ENCODE measurements around the gene FSIP1.

DNA sequence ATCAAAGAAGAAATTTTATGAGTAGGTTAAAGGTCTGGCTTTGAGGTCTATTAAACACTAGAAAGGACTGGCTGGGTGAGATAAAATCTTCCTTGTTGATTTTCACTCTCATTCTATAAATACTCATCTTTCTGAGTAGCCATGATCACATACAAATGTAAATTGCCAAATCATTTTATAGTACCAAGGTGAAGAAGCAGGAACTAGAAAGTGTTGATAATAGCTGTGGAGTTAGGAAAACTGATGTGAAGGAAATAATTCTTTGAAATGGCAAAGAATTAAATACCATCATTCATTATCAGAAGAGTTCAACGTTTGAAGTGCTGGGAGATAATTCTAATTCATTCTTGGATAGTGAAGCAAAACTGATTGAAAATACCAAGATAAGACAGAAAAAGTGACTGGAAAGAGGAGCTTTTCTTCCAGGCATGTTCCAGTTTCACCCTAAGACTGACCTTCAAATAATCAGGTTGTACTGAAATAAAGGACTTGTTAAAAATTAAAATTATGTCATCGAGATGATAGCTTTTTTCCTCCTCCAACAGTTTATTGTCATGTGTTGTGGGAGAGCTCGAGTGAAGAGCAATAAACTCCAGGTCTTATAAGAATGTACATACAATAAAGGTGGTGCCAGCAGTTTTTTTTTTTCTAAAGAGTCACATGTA lies 184.3 kb downstream of the FSIP1 start:
- TF ChIP-seq, protein P1, sequence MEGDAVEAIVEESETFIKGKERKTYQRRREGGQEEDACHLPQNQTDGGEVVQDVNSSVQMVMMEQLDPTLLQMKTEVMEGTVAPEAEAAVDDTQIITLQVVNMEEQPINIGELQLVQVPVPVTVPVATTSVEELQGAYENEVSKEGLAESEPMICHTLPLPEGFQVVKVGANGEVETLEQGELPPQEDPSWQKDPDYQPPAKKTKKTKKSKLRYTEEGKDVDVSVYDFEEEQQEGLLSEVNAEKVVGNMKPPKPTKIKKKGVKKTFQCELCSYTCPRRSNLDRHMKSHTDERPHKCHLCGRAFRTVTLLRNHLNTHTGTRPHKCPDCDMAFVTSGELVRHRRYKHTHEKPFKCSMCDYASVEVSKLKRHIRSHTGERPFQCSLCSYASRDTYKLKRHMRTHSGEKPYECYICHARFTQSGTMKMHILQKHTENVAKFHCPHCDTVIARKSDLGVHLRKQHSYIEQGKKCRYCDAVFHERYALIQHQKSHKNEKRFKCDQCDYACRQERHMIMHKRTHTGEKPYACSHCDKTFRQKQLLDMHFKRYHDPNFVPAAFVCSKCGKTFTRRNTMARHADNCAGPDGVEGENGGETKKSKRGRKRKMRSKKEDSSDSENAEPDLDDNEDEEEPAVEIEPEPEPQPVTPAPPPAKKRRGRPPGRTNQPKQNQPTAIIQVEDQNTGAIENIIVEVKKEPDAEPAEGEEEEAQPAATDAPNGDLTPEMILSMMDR (IDR thresholded peaks at IDR 0.05) = no peak
- TF ChIP-seq POLR2A (IDR thresholded peaks at IDR 0.05) = no peak
